Measurements from ENCODE around the gene GINS2. TPM values are rescaled to one million over a fixed set of nuclear protein-coding genes. Genes with fewer than 3 reads are reported as not detected.
A peak's percentile ranks its signal among the peaks of the same experiment; 100 is the strongest.

The GINS2 gene
- total RNA-seq, 2 donors from 2014 or later: 0.19 to 0.56 TPM

DNA sequence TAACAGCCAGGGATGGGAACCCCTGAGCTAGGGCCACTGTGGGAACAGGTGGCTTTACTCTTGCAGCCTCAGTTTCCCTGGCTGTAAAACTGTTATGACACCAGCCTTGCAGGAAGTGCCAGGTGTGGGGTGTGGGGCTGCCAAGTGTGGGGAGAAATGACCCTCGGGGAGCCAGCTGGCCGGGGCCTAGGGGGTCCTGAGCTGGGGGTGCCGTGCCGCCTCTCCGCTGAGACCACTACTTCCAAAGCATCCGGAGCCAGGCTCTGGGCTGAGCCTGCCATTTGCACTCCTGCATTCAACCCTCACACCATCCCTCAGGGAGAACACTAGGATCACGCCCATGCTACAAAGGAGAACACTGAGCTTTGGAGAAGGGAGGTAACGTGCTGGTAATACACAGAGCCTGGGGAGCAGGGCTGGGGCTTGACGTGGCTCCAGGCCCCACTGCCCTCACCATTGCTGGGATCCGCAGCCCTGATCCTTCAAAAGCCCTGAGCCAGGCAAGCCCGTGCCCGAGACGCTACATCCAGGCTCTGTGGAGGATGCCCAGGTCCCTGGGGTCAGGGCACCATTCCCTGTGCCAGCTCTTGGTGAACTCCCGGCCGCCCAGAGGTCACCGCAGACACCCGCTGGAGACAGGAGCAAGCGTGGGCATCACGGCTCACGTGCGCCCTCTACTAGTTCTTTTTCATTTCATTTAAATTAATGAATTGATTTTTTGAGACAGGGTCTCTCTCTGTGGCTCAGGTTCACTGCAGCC is 28.8 kb upstream of the GINS2 start:
- intact Hi-C loops (cut with DNase I): loop anchor here in 1 of 2 donors (10.0 kb wide), 1 partner anchor 293 kb away; no protein-coding TSS in a partner anchor
- peak; percentile 87 for DNase-seq (ENCODE audit: low spot score)

DNA sequence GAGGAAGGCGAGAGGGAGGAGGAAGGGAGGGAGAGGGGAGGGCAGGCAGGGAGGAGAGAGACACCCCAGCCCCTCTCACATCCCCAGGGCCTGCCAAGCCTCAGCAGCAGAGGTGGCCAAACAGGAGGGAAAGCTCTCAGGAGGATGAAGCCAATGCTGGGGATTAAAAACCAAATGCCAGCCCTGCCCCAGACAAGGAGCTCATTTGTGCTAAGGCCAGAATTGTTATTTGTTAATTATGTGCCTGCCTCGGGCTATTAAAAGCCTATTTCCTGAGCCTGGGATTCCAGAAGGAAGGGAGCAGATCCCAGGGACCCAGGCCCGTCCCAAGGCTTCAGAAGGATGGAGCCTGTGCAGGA is 27.9 kb upstream of the GINS2 start:
- intact Hi-C loops (cut with DNase I): loop anchor here in 1 of 2 donors (10.0 kb wide), 1 partner anchor 292 kb away; no protein-coding TSS in a partner anchor
- DNase-seq (ENCODE audit: low spot score): no peak

DNA sequence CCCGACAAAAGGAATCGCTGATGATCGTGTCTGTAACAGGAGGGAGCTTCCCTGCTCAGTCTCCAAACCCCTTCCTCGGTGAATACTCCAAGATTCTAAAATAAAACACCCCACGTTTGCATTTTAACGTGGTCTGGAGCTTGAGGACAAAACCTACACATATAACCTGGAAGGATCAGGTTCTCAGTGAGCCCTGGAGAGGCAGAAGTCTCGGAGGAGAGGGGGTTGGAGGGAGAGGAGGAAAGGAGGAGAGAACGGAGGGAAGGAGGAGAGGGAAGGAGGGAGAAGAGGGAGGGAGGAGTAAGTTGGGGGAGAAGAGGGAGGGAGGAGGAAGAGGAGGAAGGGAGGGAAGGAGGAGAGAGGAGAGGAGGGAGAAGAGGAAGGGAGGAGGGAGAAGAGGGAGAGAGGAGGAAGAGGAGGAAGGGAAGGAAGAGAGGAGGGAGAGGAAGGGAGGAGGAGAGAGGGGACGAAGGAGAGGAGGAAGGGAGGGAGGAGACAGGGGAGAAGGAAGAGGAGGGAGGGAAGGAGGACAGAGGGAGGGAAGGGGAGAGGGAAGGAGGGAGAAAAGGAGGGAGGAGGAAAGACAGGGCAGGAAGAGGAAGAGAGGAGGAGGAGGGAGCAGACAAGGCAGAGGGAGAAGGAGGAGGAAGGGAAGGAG is 27.4 kb upstream of the GINS2 start:
- intact Hi-C loops (cut with DNase I): loop anchor here in 1 of 2 donors (10.0 kb wide), 1 partner anchor 291 kb away; no protein-coding TSS in a partner anchor
- no peak for DNase-seq (ENCODE audit: low spot score)

DNA sequence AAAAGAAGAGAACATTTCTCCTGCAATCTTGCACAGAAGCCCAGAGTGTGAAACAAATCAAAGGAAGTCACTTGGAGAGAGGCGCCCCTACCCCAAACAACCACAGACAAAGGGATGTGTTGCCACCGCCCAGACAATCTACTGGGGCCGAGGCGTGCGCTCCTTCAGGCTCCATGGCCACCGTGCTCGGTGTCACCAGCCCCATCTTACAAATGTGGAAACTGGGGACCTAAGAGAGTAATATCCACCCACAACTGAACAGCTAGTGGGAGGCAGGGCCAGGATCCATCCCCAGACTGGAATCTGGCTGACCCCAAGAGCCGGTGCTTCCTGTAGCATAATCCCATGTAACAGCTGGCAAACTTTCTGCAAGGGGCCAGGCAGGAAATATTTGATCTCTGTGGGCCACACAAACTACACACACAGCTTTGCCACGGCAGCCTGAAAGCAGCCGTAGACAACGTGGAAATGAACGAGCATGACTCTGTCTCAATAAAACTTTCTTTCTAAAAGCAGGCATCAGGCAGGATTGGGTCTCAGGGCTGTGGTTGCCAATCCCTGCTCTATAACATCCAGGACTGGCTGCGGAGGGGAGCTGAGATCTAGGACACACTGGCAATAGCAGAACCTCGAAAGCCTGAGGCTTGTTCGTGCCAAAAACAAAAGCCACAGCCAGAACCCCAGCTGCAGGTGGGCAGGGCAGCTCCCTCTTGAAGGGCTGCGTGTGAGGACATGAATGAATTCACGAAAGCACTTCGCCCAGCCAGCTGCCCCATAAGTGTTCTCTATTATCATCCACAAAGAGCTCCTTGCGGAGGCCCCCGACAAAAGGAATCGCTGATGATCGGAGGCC is 26.6 kb upstream of the GINS2 start:
- DNase-seq (ENCODE audit: low spot score): no peak
- intact Hi-C loops (cut with DNase I): loop anchor here in 1 of 2 donors (10.0 kb wide), 1 partner anchor 291 kb away; no protein-coding TSS in a partner anchor

DNA sequence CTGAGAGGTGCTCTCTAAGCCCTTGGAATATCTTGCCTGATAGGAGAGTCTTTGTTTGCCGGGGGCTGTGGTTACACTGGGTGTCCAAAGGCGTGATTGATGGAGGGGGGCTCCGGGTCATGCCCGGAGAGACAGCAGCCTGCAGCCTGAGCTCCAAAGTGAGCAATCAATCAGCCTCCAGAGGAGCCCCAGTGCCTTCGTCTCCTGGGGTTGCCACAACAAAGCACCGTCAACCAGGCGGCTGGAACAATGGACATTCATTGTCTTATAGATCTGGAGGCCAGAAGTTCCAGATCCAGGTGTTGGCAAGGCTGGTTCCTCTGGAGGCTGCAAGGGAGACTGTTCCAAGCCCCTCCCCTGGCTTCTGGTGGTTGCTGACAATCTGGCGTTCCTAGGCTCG is 24.0 kb upstream of the GINS2 start:
- intact Hi-C loops (cut with DNase I): loop anchor here in 1 of 2 donors (10.0 kb wide), 1 partner anchor 288 kb away; no protein-coding TSS in a partner anchor
- no peak for DNase-seq (ENCODE audit: low spot score)

GRCh38 chr16:85711982-85712587 is 23.3 kb upstream of the GINS2 start:
- intact Hi-C loops (cut with DNase I): loop anchor here in 1 of 2 donors (10.0 kb wide), 1 partner anchor 287 kb away; no protein-coding TSS in a partner anchor
- DNase-seq (ENCODE audit: low spot score): no peak

DNA sequence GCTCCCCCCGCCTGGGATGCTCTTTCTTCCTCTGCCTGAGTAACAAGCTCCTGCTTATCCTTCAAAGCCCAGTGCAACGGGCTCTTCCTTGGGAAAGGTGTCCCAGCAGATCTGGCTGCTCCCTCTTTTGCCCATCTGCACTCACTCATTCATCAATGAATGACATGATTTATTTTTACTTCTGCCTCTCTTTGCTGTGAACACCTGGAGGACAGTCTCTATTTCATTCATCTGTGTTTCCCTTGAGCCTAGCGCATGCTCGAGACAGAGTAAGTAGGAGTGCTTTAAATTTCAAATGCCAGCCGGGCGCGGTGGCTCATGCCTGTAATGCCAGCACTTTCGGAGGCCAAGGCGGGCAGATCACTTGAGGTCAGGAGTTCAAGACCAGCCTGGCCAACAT is 22.0 kb upstream of the GINS2 start:
- intact Hi-C loops (cut with DNase I): loop anchor here in 1 of 2 donors (10.0 kb wide), 1 partner anchor 286 kb away; no protein-coding TSS in a partner anchor
- DNase-seq (ENCODE audit: low spot score): no peak

- intact Hi-C loops (cut with DNase I): loop anchor here in 1 of 2 donors (10.0 kb wide), 1 partner anchor 285 kb away; no protein-coding TSS in a partner anchor
- no peak for DNase-seq (ENCODE audit: low spot score)
These were observed 21.2 kb upstream of the GINS2 start for GRCh38 chr16:85709766-85710585.

DNA sequence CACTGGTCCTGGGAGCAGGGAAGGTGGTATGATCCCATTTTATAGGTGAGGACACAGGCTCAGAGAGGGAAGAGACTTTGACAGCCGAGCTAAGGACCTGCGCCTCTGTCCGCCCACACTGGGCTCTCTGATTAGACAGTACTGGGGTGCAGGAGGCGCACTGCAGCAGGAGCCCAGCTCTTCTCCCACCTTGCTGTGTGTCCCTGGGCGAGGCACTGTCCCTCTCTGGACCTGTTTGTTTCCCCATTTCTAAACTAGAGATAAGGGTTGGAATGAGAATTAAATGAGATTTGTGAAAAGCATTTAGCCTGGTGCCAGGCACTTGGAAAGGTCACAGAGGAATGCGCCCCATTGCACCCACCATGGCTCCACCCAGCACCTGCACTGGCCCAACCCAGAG is 19.6 kb upstream of the GINS2 start:
- no peak for DNase-seq (ENCODE audit: low spot score)
- intact Hi-C loops (cut with DNase I): no loop called here

- intact Hi-C loops (cut with DNase I): no loop called here
- DNase-seq (ENCODE audit: low spot score): no peak
These were observed 18.9 kb upstream of the GINS2 start for GRCh38 chr16:85707528-85708095.

DNA sequence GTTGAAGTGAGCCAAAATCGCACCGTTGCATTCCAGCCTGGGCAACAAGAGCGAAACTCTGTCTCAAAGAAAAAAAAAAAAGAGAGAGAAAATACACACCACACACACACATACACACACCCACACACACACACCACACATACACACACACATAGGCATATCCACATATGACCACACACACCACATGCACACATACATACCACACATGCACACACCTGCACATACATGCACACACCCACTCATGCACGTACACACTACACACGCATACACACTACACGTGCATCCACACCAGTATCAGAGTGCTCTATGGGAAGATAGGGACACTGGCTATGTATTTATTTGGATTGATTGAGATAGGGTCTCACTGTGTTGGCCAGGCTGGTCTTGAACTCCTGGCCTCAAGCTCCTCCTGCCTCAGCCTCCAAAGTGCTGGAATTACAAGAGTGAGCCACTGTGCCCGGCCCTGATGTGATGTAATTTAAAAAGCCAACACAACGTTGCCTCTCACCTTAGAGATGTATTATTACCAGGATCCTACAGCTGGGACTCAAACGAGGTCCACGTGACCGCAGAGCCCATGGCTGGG is 17.8 kb upstream of the GINS2 start:
- intact Hi-C loops (cut with DNase I): no loop called here
- no peak for DNase-seq (ENCODE audit: low spot score)

GRCh38 chr16:85704900-85705846 is 16.4 kb upstream of the GINS2 start:
- intact Hi-C loops (cut with DNase I): loop anchor here in 1 of 2 donors (1.0 kb wide), 1 partner anchor 25 kb away; no protein-coding TSS in a partner anchor
- DNase-seq (ENCODE audit: low spot score): no peak

DNA sequence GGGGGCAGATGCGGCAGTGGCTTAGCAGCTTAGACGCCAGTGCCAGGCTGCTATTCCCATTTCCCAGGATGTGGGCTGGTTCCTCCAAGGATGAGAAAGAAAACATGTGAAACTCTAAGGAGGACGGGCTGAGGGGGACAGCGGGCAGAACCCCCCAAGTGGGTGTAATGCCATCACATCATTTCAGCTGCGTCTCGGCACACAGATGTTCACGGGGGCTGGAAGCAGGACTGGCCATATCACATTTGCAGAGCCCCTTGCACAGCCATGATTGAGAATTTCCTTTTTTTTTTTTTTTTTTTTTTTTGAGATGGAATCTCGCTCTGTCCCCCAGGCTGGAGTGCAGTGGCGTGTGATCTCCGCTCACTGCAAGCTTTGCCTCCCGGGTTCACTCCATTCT is 15.3 kb upstream of the GINS2 start:
- intact Hi-C loops (cut with DNase I): loop anchor here in 1 of 2 donors (1.0 kb wide), 1 partner anchor 24 kb away; no protein-coding TSS in a partner anchor
- DNase-seq (ENCODE audit: low spot score): no peak

GRCh38 chr16:85699628-85700027 is 10.9 kb upstream of the GINS2 start:
- no peak for DNase-seq (ENCODE audit: low spot score)
- intact Hi-C loops (cut with DNase I): no loop called here

DNA sequence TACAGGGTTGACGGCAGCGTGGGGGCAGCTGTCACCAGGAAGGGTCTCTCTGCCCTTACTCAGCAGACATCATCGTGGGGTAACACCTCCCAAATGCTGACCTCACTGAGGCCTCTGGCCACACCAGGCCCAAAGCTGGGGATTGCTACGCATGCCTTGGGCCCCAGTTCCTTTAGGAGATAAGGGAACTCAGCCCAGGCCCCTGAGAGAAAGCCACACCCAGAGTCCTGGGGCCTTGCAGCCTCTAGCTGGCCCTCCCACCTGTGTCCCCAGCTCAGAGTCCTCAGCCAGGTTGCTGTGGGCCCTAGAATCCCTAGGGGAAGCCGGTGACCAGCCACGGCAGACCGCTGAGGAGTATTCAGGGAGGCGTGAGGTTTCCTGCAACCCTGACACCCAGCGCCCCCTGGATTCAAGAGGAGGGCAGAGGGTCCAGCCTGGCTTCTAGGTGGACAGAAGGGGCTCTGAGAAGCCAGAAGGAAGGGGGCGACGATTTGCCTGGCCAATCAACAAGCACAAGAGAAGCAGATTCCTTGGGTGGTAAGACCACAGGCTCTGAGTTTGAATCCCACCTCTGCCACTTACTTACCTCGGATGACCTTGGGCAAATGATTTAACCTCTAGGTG is 10.3 kb upstream of the GINS2 start:
- intact Hi-C loops (cut with DNase I): no loop called here

DNA sequence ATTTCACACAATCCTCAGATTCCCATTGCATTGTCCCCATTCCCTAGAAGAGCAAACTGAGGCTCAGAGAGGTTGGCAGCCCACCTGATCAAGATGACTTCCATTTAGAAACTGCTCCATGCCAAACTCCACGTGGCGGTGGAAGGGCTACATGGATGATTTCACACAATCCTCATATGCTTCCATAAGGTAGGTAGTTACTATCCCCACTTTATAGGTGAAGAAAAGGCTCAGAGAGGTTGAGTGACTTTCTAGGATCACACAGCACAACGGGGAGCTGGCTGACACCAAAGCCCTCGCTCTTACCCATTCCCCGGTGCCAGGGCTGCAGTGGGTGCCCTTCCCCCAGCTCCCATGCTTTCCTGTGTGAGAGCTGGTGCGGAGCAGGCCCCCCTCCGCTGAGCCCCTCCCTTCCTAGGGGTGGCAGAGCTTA is 9.7 kb upstream of the GINS2 start:
- DNase-seq (ENCODE audit: low spot score): no peak
- intact Hi-C loops (cut with DNase I): no loop called here

More for the DNA sequence above, 10.3 kb upstream of the GINS2 start:
- DNase-seq (ENCODE audit: low spot score): no peak
